DND-41 (cell line): ENCODE results near the gene EVL.

Experiments
- ATAC-seq: fragments of 200-7000 bp; cut with Tn5 transposase; 3 replicates; pipeline ENCODE4 v1.9.1; 2021; ENCODE audit warnings: low read depth; ENCODE audit not compliant: insufficient read depth
- DNase-seq: peaks from one replicate; pipeline ENCODE4 v3.0.0-alpha.2; 2020
- H2AFZ ChIP-seq: 2 replicates; pipeline ENCODE4 v1.6.0; 2012; ENCODE audit warnings: low read depth, low read length
- H3K27ac ChIP-seq: 2 replicates; pipeline ENCODE4 v1.5.1; 2012; ENCODE audit warnings: low read length, inconsistent platforms
- H3K27me3 ChIP-seq: fragments of 200-600 bp; sonication (generic); 2 replicates; pipeline ENCODE4 v1.6.0; 2012; ENCODE audit warnings: low read length, mild to moderate bottlenecking, inconsistent platforms; ENCODE audit not compliant: insufficient read depth, poor library complexity
- H3K36me3 ChIP-seq: 2 replicates; pipeline ENCODE4 v1.5.1; 2012; ENCODE audit warnings: low read length, inconsistent platforms; ENCODE audit not compliant: insufficient read depth
- H3K4me1 ChIP-seq: 2 replicates; pipeline ENCODE4 v1.5.1; 2012; ENCODE audit warnings: mild to moderate bottlenecking, low read length; ENCODE audit not compliant: insufficient read depth
- H3K4me2 ChIP-seq: 2 replicates; pipeline ENCODE4 v1.6.0; 2012; ENCODE audit warnings: mild to moderate bottlenecking, moderate library complexity, low read length, inconsistent platforms; ENCODE audit not compliant: insufficient read depth
- H3K4me3 ChIP-seq, 2 experiments: fragments of 200-600 bp in 1 of 2; shearing (Covaris generic) in 1 of 2; 2 replicates each; pipeline ENCODE4 v1.5.1; 2012 to 2016; ENCODE audit warnings: inconsistent platforms in 2 of 2, low read length in 2 of 2, mild to moderate bottlenecking in 2 of 2, low read depth in 1 of 2, moderate library complexity in 1 of 2
- H3K79me2 ChIP-seq: 2 replicates; pipeline ENCODE4 v1.6.0; 2012; ENCODE audit warnings: low read length, inconsistent platforms; ENCODE audit not compliant: insufficient read depth
- H3K9ac ChIP-seq: 2 replicates; pipeline ENCODE4 v1.6.0; 2012; ENCODE audit warnings: low read depth, mild to moderate bottlenecking, inconsistent platforms, low read length, moderate library complexity
- H3K9me3 ChIP-seq: 2 replicates; pipeline ENCODE4 v1.5.1; 2012; ENCODE audit warnings: low read length, moderate library complexity, mild to moderate bottlenecking, inconsistent platforms; ENCODE audit not compliant: insufficient read depth, severe bottlenecking
- H4K20me1 ChIP-seq: 2 replicates; pipeline ENCODE4 v1.6.0; 2012; ENCODE audit warnings: low read length; ENCODE audit not compliant: insufficient read depth
- CTCF ChIP-seq: IDR thresholded peaks from 2 replicates; pipeline ENCODE4 v1.5.1; 2012; ENCODE audit warnings: borderline replicate concordance, low read length, moderate library complexity, mild to moderate bottlenecking; ENCODE audit not compliant: poor library complexity, severe bottlenecking; ENCODE audit errors: extremely low read depth
- EZH2 ChIP-seq: IDR thresholded peaks from 3 replicates; pipeline ENCODE4 v1.6.1; 2012; ENCODE audit warnings: borderline replicate concordance, low read depth, mild to moderate bottlenecking, moderate library complexity, low read length, inconsistent platforms; ENCODE audit not compliant: severe bottlenecking

EVL gene

DNA sequence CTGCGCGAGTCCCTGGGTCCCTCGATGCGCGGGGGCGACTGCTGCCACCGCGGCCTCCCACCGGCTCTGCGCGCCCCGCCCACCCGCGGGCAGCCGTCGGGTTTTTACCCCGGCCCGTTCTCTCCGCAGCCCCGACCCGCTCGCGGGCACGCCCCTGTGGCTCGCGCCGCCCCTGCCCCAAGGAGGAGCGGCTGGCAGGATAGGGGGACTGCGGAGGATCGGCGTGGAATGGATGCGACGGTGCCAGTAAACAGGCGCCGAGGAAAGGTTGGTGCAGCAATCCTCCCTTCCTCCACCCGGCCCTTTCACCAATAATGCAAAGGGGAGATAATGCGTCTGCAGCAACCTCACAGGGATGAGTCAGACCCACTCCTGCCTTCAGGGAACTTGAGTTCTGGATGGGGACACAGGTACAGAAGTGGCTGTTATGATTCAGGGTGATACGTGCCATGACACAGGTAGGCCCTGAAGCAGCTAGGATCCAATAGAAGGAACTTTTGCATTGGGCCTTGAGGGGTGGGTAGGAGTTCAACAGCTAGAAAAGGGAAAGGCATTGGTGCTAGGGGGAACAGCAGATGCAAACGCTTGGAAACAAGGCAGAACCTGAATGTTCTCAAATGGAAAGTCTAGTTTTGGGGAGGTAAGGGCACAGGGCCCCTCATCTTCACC lies 94.8 kb downstream of the EVL start:
- Histone ChIP-seq H3K36me3 (no peaks in the 10 kb centered on the region), H2AFZ (no peak overlapping the region), H3K4me2 (no peak overlapping the region), H3K27me3 (no peaks in the 10 kb centered on the region), H3K79me2 (no peaks in the 10 kb centered on the region), H3K27ac (no peak overlapping the region), H3K9me3 (peaks cover 2% of the 10 kb centered on the region), H3K4me1 (no peaks in the 10 kb centered on the region), H4K20me1 (no peaks in the 10 kb centered on the region), H3K4me3 (no peak overlapping the region), H3K9ac (no peak overlapping the region)
- DNase-seq (no peak), ATAC-seq (no peak)
- TF ChIP-seq EZH2 = no peak
- no peak for TF ChIP-seq CTCF

GRCh38 chr14:100160534-100160916 lies 95.3 kb downstream of the EVL start:
- H3K4me3 ChIP-seq = no peak overlapping the region

GRCh38 chr14:100165376-100165775 lies 100.2 kb downstream of the EVL start:
- Histone ChIP-seq H3K4me3 (no peak overlapping the region), H3K9ac (no peak overlapping the region), H3K79me2 (no peaks in the 10 kb centered on the region), H3K27me3 (no peaks in the 10 kb centered on the region), H3K9me3 (no peaks in the 10 kb centered on the region), H3K4me2 (no peak overlapping the region), H3K36me3 (no peaks in the 10 kb centered on the region), H4K20me1 (no peaks in the 10 kb centered on the region), H3K27ac (no peak overlapping the region), H2AFZ (no peak overlapping the region), H3K4me1 (no peaks in the 10 kb centered on the region)
- TF ChIP-seq EZH2 (no peak), CTCF (no peak)
- ATAC-seq (peak; percentile 33; the same call in 1 of the 3 replicates), DNase-seq (no peak)

More at GRCh38 chr14:100160534-100160916, 95.3 kb downstream of the EVL start:
- no peak for DNase-seq
- TF ChIP-seq CTCF (no peak), EZH2 (no peak)
- Histone ChIP-seq H3K36me3 (no peaks in the 10 kb centered on the region), H3K9me3 (no peaks in the 10 kb centered on the region), H3K27ac (no peak overlapping the region), H3K4me2 (no peak overlapping the region), H2AFZ (no peak overlapping the region), H3K9ac (no peak overlapping the region), H3K27me3 (no peaks in the 10 kb centered on the region), H3K79me2 (no peaks in the 10 kb centered on the region), H3K4me1 (no peaks in the 10 kb centered on the region), H4K20me1 (no peaks in the 10 kb centered on the region)
- no peak for ATAC-seq
